Bronchial epithelial cell (primary cell): ENCODE results near the gene TTC12. TPM values are rescaled to one million over a fixed set of nuclear protein-coding genes. Genes with fewer than 3 reads are reported as not detected.

Source experiments
- DNase-seq: peaks from one replicate; pipeline ENCODE4 v3.0.0-alpha.2; 2010; ENCODE audit warnings: low read depth
- FAIRE-seq: peaks from 2 replicates; lab custom pipeline; 2011; peaks lifted over from hg19 to GRCh38; lab: Jason Lieb, UNC
- H3K27me3 ChIP-seq: 2 replicates; pipeline ENCODE4 v1.5.1; 2011; ENCODE audit warnings: low read length; ENCODE audit not compliant: control insufficient read depth, insufficient read depth
- H3K36me3 ChIP-seq: 2 replicates; pipeline ENCODE4 v1.5.1; 2011; ENCODE audit warnings: low read length; ENCODE audit not compliant: control insufficient read depth, insufficient read depth
- H3K4me3 ChIP-seq: 2 replicates; pipeline ENCODE4 v1.5.1; 2011; ENCODE audit warnings: mild to moderate bottlenecking, low read depth, low read length, control low read depth
- CTCF ChIP-seq: IDR thresholded peaks from 2 replicates; pipeline ENCODE4 v1.5.1; 2011; ENCODE audit warnings: mild to moderate bottlenecking, moderate library complexity, low read length, control low read depth, inconsistent platforms; ENCODE audit not compliant: insufficient read depth, severe bottlenecking
- total RNA-seq: library from RNA; depleted of rRNA; stranded (reverse); fragments of >200 nt; gene quantifications from 2 replicates; pipeline ENCODE4 v1.2.1, GENCODE V29; 2014

Gene TTC12
- total RNA-seq, 1 donor from 2014 or later, result 12.9 TPM

- Histone ChIP-seq H3K36me3 (no peaks in the 10 kb centered on the region), H3K27me3 (no peaks in the 10 kb centered on the region), H3K4me3 (no peak overlapping the region)
- DNase-seq (no peak), FAIRE-seq (no peak)
- no peak for TF ChIP-seq CTCF
These were observed 92.8 kb downstream of the TTC12 start for GRCh38 chr11:113407163-113407562.

- FAIRE-seq (no peak), DNase-seq (no peak)
- H3K27me3 ChIP-seq, result no peaks in the 10 kb centered on the region
- no peak overlapping the region for H3K4me3 ChIP-seq
- no peaks in the 10 kb centered on the region for H3K36me3 ChIP-seq
- TF ChIP-seq CTCF, result no peak
These were observed 93.8 kb downstream of the TTC12 start for GRCh38 chr11:113408206-113408605.

- no peak for TF ChIP-seq CTCF
- Histone ChIP-seq H3K36me3 (no peaks in the 10 kb centered on the region), H3K27me3 (no peaks in the 10 kb centered on the region), H3K4me3 (no peak overlapping the region)
- FAIRE-seq (no peak), DNase-seq (no peak)
These were observed 94.5 kb downstream of the TTC12 start for GRCh38 chr11:113408887-113409286.

GRCh38 chr11:113409526-113409925 lies 95.1 kb downstream of the TTC12 start:
- Histone ChIP-seq H3K27me3 (peaks cover 2% of the 10 kb centered on the region), H3K36me3 (no peaks in the 10 kb centered on the region), H3K4me3 (no peak overlapping the region)
- FAIRE-seq, result no peak
- no peak for TF ChIP-seq CTCF
- no peak for DNase-seq

DNA sequence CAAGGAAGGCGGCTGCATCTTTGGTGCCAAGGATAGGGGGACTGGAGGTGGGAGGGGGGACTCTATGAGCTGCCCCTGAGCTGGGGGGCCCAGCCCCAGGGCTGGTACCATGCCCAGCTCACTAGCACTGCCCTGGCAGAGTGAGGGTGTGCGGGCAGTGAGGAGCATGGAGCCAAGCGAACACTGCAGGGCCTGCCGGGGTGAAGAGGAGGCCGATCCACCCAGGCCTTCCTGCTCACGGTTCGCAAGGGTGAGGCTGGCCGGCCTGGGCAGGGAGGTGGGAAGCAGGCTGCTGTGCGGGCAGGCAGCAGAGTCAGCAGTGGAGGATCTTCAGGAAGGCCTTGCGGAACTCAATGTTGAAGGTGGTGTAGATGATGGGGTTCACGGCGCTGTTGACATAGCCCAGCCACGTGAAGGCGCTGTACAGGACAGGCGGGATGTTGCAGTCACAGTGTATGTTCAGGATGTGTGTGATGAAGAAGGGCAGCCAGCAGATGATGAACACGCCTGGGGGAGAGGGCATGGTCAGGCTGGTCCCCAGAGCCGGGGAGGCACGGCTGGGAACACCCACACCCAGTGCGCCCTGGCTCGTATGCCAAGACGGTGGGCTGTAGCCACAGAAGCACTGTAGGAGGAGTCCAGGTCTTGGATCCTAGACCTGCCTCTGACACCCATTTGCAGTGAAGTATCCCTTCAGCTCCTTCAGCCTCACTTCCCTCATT lies 96.2 kb downstream of the TTC12 start:
- no peak for FAIRE-seq
- DNase-seq, result no peak

More for the DNA sequence above, 96.2 kb downstream of the TTC12 start:
- Histone ChIP-seq H3K36me3 (no peaks in the 10 kb centered on the region), H3K27me3 (peaks cover 5% of the 10 kb centered on the region), H3K4me3 (no peak overlapping the region)
- TF ChIP-seq CTCF, result no peak
